Activated naive CD4-positive, alpha-beta T cell treated with Interleukin-2 at 50 U/mL for 16 hours (primary cell): ENCODE measurements around the gene CAPN1.
"Not testable (repeated sequence)": the region's sequence is repeated elsewhere in the genome, so short reads cannot be mapped to it uniquely, and the experiment has no call there.

ENCODE experiments used
- DNase-seq: peaks from one replicate; pipeline ENCODE4 v3.0.0-alpha.2; 2020

Gene CAPN1

GRCh38 chr11:65221026-65221425 lies 39.3 kb downstream of the CAPN1 start:
- no peak for DNase-seq

GRCh38 chr11:65223011-65223410 lies 41.3 kb downstream of the CAPN1 start:
- no peak for DNase-seq

GRCh38 chr11:65224930-65225278 lies 43.2 kb downstream of the CAPN1 start:
- DNase-seq = no peak

GRCh38 chr11:65225279-65226102 lies 43.8 kb downstream of the CAPN1 start:
- DNase-seq = peak; percentile 68

GRCh38 chr11:65226103-65226442 lies 44.3 kb downstream of the CAPN1 start:
- DNase-seq = no peak

- DNase-seq = no peak
These were observed 46.2 kb downstream of the CAPN1 start for GRCh38 chr11:65227879-65228278.

GRCh38 chr11:65236194-65237059 lies 54.7 kb downstream of the CAPN1 start:
- DNase-seq = no peak

- not testable (repeated sequence) for DNase-seq
These were observed 56.6 kb downstream of the CAPN1 start for GRCh38 chr11:65238302-65238701.

GRCh38 chr11:65241134-65241533 lies 59.4 kb downstream of the CAPN1 start:
- DNase-seq = no peak

- no peak for DNase-seq
These were observed 60.0 kb downstream of the CAPN1 start for GRCh38 chr11:65241692-65242091.

GRCh38 chr11:65242389-65242788 lies 60.7 kb downstream of the CAPN1 start:
- DNase-seq = no peak

GRCh38 chr11:65243797-65244196 lies 62.1 kb downstream of the CAPN1 start:
- no peak for DNase-seq

GRCh38 chr11:65245046-65245445 lies 63.3 kb downstream of the CAPN1 start:
- DNase-seq = not testable (repeated sequence)

GRCh38 chr11:65246506-65246905 lies 64.8 kb downstream of the CAPN1 start:
- no peak for DNase-seq

GRCh38 chr11:65248184-65248710 lies 66.5 kb downstream of the CAPN1 start:
- DNase-seq = not testable (repeated sequence)

- no peak for DNase-seq
These were observed 69.7 kb downstream of the CAPN1 start for GRCh38 chr11:65251476-65251875.

- no peak for DNase-seq
These were observed 73.0 kb downstream of the CAPN1 start for GRCh38 chr11:65254724-65255123.

- DNase-seq = no peak
These were observed 77.3 kb downstream of the CAPN1 start for GRCh38 chr11:65258988-65259387.

- no peak for DNase-seq
These were observed 78.6 kb downstream of the CAPN1 start for GRCh38 chr11:65260302-65260701.

- no peak for DNase-seq
These were observed 79.2 kb downstream of the CAPN1 start for GRCh38 chr11:65260756-65261590.
